H1 (cell line): ENCODE data around the gene GALNT18.

Experiments used
- CHD1 ChIP-seq: IDR thresholded peaks from 2 replicates; pipeline ENCODE4 v1.6.1; 2012; ENCODE audit warnings: low read depth, low read length, improper control_type of control experiment
- CHD2 ChIP-seq: IDR thresholded peaks from 2 replicates; pipeline ENCODE4 v1.6.1; 2012; ENCODE audit warnings: low read length, improper control_type of control experiment
- NANOG ChIP-seq: IDR thresholded peaks from 2 replicates; pipeline ENCODE4 v1.6.1; 2011; ENCODE audit warnings: low read length, low read depth, mild to moderate bottlenecking, inconsistent platforms; ENCODE audit not compliant: insufficient read depth, poor library complexity, severe bottlenecking
- RNF2 ChIP-seq: fragments of 200-900, 300-1000 bp; sonication (generic); IDR thresholded peaks from 2 replicates; pipeline ENCODE4 v1.7.1; 2016; ENCODE audit warnings: borderline replicate concordance, low read depth, mild to moderate bottlenecking, antibody characterized with exemption, low read length; ENCODE audit not compliant: poor library complexity, severe bottlenecking; ENCODE audit errors: missing control alignments

DNA sequence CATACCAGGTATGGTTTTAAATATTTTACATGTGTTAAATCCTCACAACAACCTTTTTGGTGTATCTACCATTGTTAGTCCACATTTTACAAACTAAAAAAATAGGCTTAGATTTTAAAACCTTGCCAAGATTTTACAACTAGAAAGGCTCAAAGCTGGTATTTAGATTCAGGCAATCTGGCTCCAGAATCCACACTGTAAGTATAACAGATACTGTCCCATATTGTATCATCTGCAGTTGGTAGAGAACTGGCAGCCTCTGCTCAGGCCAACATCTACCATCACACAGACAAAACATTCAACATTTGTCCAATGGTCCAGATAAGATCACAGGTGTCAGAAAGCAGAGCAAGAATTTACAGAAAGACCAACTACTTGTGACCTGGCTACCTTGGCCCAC is 299.7 kb downstream of the GALNT18 start:
- TF ChIP-seq CHD2 (no peak), NANOG (no peak), CHD1 (no peak), RNF2 (no peak)
